Stimulated activated naive CD8-positive, alpha-beta T cell treated with anti-CD3 and anti-CD28 coated beads, Interleukin-15, Interleukin-2, amounts not matched to agents 100 ng/mL and 50 ng/mL, for 24 hours (primary cell): ENCODE results near the gene ANO6.
"Not testable (repeated sequence)": the region's sequence is repeated elsewhere in the genome, so short reads cannot be mapped to it uniquely, and the experiment has no call there.

Source experiments
- H3K27ac Mint-ChIP-seq: one replicate; pipeline ENCODE4 v1.8.0; 2021; ENCODE audit warnings: mild to moderate bottlenecking, mixed read lengths
- H3K27me3 Mint-ChIP-seq: one replicate; pipeline ENCODE4 v1.8.0; 2021; ENCODE audit warnings: mixed read lengths
- H3K36me3 Mint-ChIP-seq: one replicate; pipeline ENCODE4 v1.8.0; 2021; ENCODE audit warnings: low read depth, mixed read lengths
- H3K4me1 Mint-ChIP-seq: one replicate; pipeline ENCODE4 v1.8.0; 2021; ENCODE audit warnings: low read depth, mixed read lengths
- H3K4me3 Mint-ChIP-seq: one replicate; pipeline ENCODE4 v1.8.0; 2021; ENCODE audit warnings: mild to moderate bottlenecking, mixed read lengths
- H3K9me3 Mint-ChIP-seq: one replicate; pipeline ENCODE4 v1.8.0; 2021; ENCODE audit warnings: mixed read lengths

Gene ANO6

DNA sequence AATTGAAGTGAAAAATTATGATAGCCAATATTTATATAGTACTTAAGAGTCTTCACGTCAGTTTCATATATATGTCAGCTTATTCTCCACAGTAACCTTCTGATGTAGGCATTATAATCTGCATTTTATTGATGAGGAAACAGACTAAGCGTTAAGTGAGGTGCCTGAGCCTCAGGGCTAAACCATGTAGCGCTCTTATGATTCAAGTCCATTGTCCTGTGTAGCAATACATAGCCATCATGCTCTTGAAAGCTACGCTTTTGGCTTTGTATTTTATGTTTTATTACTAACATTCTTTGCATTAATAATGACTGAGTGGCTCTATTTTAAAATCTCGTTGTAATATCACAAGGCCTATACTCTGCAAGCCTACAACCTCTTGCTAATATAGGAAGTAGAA, 79.0 kb downstream of the ANO6 start:
- no peaks in the 10 kb centered on the region for H3K9me3 Mint-ChIP-seq
- no peak overlapping the region for H3K27ac Mint-ChIP-seq
- peaks cover 3% of the 10 kb centered on the region for H3K4me1 Mint-ChIP-seq
- peaks cover 14% of the 10 kb centered on the region for H3K36me3 Mint-ChIP-seq
- no peak overlapping the region for H3K4me3 Mint-ChIP-seq
- H3K27me3 Mint-ChIP-seq: no peaks in the 10 kb centered on the region

DNA sequence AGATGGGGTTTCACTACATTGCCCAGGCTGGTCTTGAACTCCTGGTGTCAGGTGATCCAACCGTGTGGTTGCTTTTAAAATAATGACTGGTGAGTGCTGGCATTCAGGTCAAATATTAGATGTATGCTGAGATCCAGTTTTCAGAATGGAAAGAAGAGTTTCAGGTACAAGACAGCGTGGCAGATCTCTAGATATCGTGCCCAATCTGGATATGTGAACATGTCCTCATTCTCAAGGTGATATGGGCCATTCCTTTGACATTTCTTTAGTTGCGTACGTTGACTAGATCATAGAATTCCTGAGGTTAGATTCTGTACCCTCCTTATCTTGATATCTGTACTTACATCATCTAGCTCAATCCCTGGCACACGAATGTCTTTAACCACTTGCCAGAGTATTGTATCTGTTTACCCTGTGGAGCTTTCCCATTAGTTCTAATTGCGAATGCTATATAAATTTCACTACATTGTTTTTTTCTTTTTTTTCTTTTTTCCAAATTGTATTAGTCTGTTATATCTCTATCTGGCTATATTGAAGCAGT, 80.2 kb downstream of the ANO6 start:
- Mint-ChIP-seq H3K27ac (no peak overlapping the region), H3K4me3 (no peak overlapping the region), H3K27me3 (no peaks in the 10 kb centered on the region), H3K4me1 (no peaks in the 10 kb centered on the region), H3K9me3 (no peaks in the 10 kb centered on the region), H3K36me3 (peaks cover 9% of the 10 kb centered on the region)

DNA sequence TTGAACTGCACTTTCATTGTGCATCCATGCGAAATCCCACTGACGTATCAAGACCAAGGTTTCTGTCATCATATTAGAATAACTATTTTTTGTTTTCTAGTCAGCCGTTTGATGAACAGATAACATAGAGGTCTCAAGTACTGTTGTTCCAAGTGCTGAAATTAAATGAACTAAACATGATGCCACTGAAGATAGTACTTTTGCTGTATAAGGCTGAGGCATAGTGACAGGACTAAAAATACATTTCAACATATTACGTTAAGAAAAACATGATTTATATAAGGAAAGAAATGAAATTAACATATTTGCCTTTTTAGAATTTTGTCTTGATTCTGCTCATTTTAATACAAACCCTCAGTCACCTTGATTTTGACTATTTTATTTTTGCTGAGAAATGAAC, 82.2 kb downstream of the ANO6 start:
- Mint-ChIP-seq H3K9me3 (no peaks in the 10 kb centered on the region), H3K4me3 (no peak overlapping the region), H3K27ac (no peak overlapping the region), H3K27me3 (no peaks in the 10 kb centered on the region), H3K36me3 (peaks cover 9% of the 10 kb centered on the region), H3K4me1 (no peaks in the 10 kb centered on the region)

DNA sequence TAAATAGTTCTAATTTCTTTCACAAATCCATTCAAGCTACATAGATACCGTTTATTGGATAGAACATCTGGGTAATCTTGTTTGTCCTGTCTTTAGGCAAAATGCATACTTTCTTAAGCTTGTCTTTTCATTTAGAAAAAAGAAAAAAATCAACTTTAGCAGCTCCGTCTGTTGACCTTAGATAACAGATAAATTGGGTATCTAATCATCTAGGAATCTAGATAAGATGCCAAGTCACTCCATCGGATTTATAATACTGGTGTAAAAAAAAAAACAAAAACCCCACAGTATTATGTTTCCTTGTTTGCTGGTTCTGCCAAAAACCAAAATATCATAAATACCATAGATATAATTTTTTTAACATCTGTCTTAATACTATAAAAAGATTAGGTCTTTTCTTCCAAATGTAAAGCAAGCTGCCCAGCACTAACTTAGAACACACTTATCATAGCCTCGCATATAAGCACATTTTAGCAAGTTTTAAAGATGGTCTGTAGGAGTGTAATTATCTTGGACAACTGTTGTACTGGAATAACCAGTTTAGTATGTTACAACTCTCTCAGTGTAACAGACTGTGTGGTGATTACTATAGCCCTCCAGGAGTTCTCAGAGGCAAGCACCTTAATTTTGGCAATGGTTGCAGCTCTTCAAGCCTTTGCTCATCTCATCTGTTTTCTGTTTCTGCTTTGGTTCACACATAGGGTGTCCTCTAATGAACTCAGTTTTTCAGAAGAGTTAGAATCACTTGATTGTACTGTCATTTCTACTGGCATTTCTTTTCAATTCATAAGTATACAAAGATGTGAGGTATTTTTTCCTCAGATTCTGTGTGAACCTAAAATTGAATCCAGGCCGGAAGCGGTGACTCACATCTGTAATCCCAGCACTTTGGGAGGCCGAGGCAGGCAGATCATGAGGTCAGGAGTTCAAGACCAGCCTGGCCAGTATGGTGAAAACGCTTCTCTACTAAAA, 83.1 kb downstream of the ANO6 start:
- peaks cover 9% of the 10 kb centered on the region for H3K36me3 Mint-ChIP-seq
- no peak overlapping the region for H3K27ac Mint-ChIP-seq
- H3K4me1 Mint-ChIP-seq: no peaks in the 10 kb centered on the region
- no peak overlapping the region for H3K4me3 Mint-ChIP-seq
- no peaks in the 10 kb centered on the region for H3K9me3 Mint-ChIP-seq
- H3K27me3 Mint-ChIP-seq: no peaks in the 10 kb centered on the region

DNA sequence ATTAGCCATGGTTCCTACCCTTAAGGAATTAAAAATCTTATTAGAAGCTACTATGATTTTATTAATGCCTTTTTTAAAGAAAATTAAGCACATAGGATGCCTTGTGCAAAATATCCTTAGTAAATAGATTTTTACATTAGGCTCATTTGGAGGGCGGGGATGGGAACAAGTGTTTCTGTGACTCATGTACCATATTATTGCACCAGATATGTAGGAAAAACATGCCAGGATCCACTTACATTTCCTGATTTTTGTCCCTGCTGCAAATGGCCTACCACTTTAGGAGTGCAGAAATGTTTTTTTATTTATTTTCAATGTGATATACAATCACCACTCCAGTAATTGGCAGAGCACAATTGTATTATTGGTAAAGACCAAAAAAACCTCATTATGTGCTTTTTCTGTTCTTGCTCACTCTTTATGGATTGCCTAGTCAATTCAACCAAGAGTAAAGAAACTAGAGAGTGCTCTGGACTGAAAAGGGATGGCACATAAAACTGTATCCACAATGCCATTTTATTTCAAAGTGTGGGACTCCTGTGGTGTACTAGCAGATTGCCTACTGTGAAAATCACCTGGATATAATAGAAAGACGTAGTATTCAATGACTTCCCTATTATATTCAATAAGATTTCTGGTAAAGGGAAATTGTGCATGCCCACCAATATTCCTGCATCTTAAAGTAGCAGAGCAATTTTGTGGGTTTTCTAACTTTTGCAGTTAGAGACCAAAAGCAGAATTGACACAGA, 86.9 kb downstream of the ANO6 start:
- no peak overlapping the region for H3K27ac Mint-ChIP-seq
- no peaks in the 10 kb centered on the region for H3K4me1 Mint-ChIP-seq
- no peaks in the 10 kb centered on the region for H3K27me3 Mint-ChIP-seq

DNA sequence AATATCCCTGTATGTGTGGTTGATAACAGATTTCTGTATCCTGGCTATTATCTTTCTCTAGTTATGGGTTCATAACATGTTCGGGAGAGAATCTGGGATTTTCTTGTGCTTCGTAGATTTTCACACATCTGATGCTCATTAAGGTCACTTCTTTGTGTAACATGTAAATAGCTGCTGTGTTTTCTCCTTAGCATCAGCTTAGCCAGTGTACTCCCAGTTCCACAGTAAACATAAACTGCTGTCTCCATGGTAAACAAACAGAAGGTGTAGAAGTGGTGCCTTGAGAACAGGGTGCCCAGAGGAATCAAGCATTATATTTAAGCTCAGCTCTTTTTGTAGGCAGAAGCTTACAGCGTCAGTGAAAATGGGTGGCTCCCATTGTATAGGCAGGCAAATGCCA, 88.0 kb downstream of the ANO6 start:
- peaks cover 22% of the 10 kb centered on the region for H3K36me3 Mint-ChIP-seq
- no peaks in the 10 kb centered on the region for H3K4me1 Mint-ChIP-seq
- H3K9me3 Mint-ChIP-seq: no peaks in the 10 kb centered on the region
- H3K27me3 Mint-ChIP-seq: no peaks in the 10 kb centered on the region
- H3K27ac Mint-ChIP-seq: no peak overlapping the region
- H3K4me3 Mint-ChIP-seq: no peak overlapping the region

More for the DNA sequence above, 86.9 kb downstream of the ANO6 start:
- H3K36me3 Mint-ChIP-seq: peaks cover 22% of the 10 kb centered on the region
- H3K4me3 Mint-ChIP-seq: no peak overlapping the region
- H3K9me3 Mint-ChIP-seq: no peaks in the 10 kb centered on the region

DNA sequence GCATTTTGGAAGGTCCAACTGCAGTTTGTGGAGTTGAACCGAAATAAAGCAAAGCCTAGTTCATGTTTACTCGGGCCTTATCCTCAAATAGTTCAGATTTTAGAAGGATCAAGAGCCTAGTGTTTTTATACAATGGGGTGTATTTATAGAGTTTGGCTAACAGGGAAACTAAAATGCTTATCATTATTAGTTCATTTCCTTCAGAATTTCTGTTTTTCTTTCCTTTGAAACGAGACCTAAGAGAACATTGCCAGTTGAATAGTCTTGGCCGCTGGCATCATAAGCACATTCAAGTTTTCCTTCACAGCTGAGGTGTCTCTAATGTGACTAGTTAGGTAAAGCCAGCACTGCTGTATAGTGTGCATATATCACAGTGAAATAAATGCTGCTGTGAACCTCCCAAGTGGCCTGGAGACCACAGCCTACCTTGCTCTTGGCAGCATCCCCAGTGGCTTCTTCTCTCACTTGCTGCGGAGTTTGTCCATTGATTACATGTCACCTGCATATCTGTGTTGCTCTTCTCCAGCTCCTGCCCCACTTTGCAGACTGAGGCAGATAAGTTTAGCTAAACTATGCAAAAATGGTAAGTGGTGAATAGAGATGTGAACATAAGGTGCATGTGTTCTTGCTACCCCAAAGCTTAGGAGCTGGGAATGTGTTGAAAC, 88.8 kb downstream of the ANO6 start:
- Mint-ChIP-seq H3K27ac (no peak overlapping the region), H3K4me1 (no peaks in the 10 kb centered on the region), H3K27me3 (no peaks in the 10 kb centered on the region), H3K36me3 (peaks cover 22% of the 10 kb centered on the region), H3K4me3 (no peak overlapping the region), H3K9me3 (no peaks in the 10 kb centered on the region)

DNA sequence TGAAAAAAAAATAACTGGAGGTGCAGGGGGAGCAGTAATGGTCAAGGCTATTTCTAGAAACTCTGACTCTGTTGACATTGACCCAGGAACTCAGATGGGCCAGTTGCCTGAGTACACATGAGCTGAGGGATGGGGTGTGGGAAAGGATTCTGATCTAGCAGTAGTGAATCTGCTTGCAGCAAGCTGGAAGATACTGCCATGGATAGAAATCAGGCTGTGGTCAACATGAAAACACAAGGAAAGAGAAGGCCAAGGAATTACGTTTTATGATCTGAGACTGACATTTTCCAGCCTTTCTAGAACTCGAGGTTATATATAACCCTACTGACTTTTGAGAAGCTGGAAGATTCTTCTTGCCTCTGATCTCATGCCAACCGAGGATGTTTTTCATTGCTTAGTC, 90.0 kb downstream of the ANO6 start:
- Mint-ChIP-seq H3K27ac (no peak overlapping the region), H3K36me3 (peaks cover 22% of the 10 kb centered on the region), H3K27me3 (no peaks in the 10 kb centered on the region), H3K9me3 (no peaks in the 10 kb centered on the region), H3K4me3 (no peak overlapping the region), H3K4me1 (no peaks in the 10 kb centered on the region)

DNA sequence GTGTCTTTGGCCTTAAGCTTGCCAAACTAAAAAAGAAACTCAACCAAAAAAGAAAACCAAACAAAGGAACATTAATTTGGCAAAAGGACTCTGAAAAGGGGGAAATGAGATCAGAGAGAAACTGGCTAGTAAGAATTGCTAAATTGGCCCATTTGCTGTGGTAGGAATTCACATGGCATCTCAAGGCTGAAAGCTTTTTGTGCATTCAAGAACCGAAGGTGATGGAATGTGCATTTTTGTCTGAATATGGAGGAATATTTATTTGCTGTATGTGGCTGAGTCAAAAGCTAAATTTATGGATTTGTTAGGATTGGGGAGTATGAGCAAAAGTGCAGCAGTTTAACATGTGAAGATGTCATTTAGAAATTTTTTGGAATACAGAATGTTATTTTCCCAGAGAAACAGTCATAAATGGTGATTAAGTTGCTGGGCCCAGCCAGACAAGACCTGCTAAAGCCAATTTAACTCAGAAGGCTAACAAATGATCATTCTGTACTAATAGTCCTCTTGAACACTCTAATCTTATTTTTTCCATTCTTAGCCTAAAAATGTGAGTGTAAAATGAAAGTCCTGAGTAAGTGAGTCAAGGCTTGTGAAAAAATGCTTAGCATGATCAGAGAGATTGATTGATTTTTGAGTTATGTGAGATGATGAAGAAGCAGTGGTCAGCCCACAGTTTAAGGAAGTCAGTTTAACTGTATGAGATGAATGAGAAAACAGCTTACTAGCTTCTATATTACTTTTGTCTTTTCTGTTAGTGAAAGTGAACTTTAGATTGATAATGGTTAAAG, 94.1 kb downstream of the ANO6 start:
- Mint-ChIP-seq H3K27ac (no peak overlapping the region), H3K4me3 (no peak overlapping the region), H3K27me3 (no peaks in the 10 kb centered on the region), H3K4me1 (peaks cover 4% of the 10 kb centered on the region), H3K36me3 (peaks cover 12% of the 10 kb centered on the region), H3K9me3 (no peaks in the 10 kb centered on the region)

DNA sequence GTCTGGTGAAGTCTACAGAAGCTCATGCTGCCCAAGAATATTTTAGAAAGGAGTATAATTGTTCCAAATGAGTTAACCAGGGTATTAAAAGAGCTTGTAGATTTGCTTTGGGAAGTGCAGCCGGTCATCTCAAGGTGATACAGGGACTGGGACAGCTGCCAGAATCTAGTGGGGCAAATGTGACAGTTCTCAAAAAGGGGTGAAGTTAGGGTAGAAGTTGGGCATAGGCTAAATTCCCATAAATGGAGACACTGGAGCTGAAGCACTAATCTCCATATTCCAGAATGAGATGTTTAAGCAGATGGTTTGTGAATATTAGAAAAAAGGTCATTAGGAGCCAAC, 94.7 kb downstream of the ANO6 start:
- peaks cover 4% of the 10 kb centered on the region for H3K4me1 Mint-ChIP-seq
- H3K27ac Mint-ChIP-seq: no peak overlapping the region
- H3K4me3 Mint-ChIP-seq: no peak overlapping the region
- peaks cover 12% of the 10 kb centered on the region for H3K36me3 Mint-ChIP-seq
- no peaks in the 10 kb centered on the region for H3K27me3 Mint-ChIP-seq
- peaks cover 4% of the 10 kb centered on the region for H3K9me3 Mint-ChIP-seq

DNA sequence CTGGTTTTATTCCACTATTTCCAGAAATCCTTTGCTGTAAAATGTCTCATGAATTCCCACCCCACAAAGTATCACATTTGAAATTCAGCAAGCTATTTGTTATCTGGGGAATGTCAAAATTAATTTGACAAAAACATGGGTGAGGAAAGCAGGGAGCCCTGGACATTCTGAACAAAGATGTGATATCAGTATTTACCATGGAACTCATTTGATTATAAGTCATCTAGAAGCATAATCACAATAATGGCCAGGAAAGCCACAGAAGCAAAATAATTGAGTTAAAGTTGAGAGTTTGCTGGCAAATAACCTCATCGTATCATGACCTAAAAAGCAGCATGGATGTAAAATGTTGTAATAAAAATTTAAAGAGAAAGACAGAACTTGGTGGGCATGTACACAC, 96.1 kb downstream of the ANO6 start:
- Mint-ChIP-seq H3K4me3 (no peak overlapping the region), H3K27me3 (no peaks in the 10 kb centered on the region), H3K9me3 (peaks cover 6% of the 10 kb centered on the region), H3K36me3 (peaks cover 19% of the 10 kb centered on the region), H3K27ac (no peak overlapping the region), H3K4me1 (peaks cover 4% of the 10 kb centered on the region)

DNA sequence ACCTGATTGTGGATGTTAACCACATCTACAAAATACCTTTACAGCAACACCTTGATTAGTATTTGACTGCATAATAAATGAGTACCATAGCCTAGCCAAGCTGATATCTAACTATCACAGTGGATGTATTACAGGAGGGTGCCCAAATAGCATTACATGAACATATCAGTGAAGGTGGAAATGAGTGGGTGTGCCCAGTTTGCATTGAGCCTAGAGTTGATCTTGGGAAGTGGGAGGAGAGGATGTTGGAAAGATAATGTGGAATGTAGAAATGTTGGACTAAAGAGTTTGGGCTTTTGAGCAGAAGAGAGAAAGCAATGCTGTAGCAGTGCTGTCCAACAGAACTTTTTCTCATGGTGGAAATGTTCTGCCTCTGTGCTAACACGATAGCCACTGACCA, 98.9 kb downstream of the ANO6 start:
- H3K36me3 Mint-ChIP-seq: peaks cover 31% of the 10 kb centered on the region
- H3K4me3 Mint-ChIP-seq: no peak overlapping the region
- H3K27ac Mint-ChIP-seq: no peak overlapping the region
- H3K9me3 Mint-ChIP-seq: peaks cover 6% of the 10 kb centered on the region
- no peaks in the 10 kb centered on the region for H3K27me3 Mint-ChIP-seq
- peaks cover 4% of the 10 kb centered on the region for H3K4me1 Mint-ChIP-seq

DNA sequence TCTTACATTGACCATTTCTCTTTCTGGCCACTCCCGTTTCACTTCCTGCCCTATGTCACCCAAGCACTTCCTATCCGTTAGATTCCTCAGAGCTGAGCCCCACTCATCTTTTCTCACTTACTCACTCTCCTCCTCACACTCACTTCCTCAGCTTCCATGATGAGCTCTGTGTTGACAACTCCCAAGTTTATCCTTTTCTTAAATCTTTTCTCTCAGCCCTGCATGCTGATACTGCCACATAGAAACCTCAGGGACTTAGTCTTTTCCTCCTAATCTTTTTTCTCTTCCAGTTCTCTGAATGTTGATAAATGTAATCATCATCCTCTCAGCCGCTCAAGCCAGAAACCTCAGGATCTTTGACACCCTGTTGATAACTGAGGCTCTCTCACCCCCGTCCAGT, 99.6 kb downstream of the ANO6 start:
- H3K9me3 Mint-ChIP-seq: peaks cover 6% of the 10 kb centered on the region
- peaks cover 34% of the 10 kb centered on the region for H3K36me3 Mint-ChIP-seq
- H3K27ac Mint-ChIP-seq: no peak overlapping the region
- H3K27me3 Mint-ChIP-seq: no peaks in the 10 kb centered on the region
- no peak overlapping the region for H3K4me3 Mint-ChIP-seq
- peaks cover 4% of the 10 kb centered on the region for H3K4me1 Mint-ChIP-seq

DNA sequence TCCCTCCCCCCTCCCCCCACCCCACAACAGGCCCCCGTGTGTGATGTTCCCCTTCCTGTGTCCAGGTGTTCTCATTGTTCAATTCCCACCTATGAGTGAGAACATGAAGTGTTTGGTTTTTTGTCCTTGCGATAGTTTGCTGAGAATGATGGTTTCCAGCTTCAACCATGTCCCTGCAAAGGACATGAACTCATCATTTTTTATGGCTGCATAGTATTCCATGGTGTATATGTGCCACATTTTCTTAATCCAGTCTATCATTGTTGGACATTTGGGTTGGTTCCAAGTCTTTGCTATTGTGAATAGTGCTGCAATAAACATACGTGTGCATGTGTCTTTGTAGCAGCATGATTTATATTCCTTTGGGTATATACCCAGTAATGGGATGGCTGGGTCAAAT, 101.4 kb downstream of the ANO6 start:
- H3K27ac Mint-ChIP-seq, H3K4me3 Mint-ChIP-seq, H3K27me3 Mint-ChIP-seq, H3K4me1 Mint-ChIP-seq, H3K9me3 Mint-ChIP-seq: not testable (repeated sequence)
- H3K36me3 Mint-ChIP-seq: peaks cover 38% of the 10 kb centered on the region
